HepG2 (cell line): Measurements from ENCODE around the gene CD83. TPM values are rescaled to one million over a fixed set of nuclear protein-coding genes. Genes with fewer than 3 reads are reported as not detected.

ENCODE experiments used
- ATAC-seq: fragments of 200-7000 bp; cut with Tn5 transposase; 3 replicates; pipeline ENCODE4 v1.9.1; 2020; ENCODE audit warnings: mild to moderate bottlenecking, moderate library complexity
- BruUV-seq: library from RNA; stranded (reverse); fragments of 400-500 nt; replicated peaks from 2 replicates; lab custom pipeline; 2021; lab: Mats Ljungman, UMichigan
- CTCF ChIA-PET: fragments of 300-600 bp; formaldehyde crosslinking; extraction: SDS; loops from one replicate; lab custom pipeline; 2021; ENCODE audit warnings: low total read pairs, inconsistent platforms, low intra/inter-chr PET ratio; lab: Yijun Ruan, JAX
- POLR2A ChIA-PET: fragments of 350-600 bp; sonication (Branson Sonifier 250); formaldehyde crosslinking; loops from one replicate; lab custom pipeline; 2020; ENCODE audit warnings: antibody characterized with exemption, inconsistent platforms; lab: Yijun Ruan, JAX
- DNase-seq: peaks from one replicate; pipeline ENCODE4 v3.0.0-alpha.2; 2015; ENCODE audit warnings: low spot score
- FAIRE-seq: peaks from 3 replicates; lab custom pipeline; 2011; peaks lifted over from hg19 to GRCh38; lab: Jason Lieb, UNC
- H2AFZ ChIP-seq: one replicate; pipeline ENCODE4 v1.6.1; 2011; ENCODE audit warnings: low read length, inconsistent platforms
- H3K27ac ChIP-seq: fragments of 300-600 bp; 3 replicates; pipeline ENCODE4 v1.8.0; 2011; ENCODE audit warnings: mixed run types, mild to moderate bottlenecking, mixed read lengths, low read length, inconsistent platforms; ENCODE audit not compliant: insufficient read depth; ENCODE audit errors: extremely low read length
- H3K27me3 ChIP-seq, 2 experiments: fragments of 200-600 bp in 1 of 2; 2 replicates in 1 of 2; 3 replicates in 1 of 2; pipeline versions ENCODE4 v1.6.0 to v1.8.0; 2011; ENCODE audit warnings: low read length in 2 of 2, mild to moderate bottlenecking in 2 of 2, moderate library complexity in 2 of 2, inconsistent platforms in 1 of 2; ENCODE audit not compliant: insufficient read depth in 2 of 2, control insufficient read depth in 1 of 2
- H3K36me3 ChIP-seq, 2 experiments: fragments of 200-600 bp in 1 of 2; replicated peaks in 1 of 2; 2 replicates in 1 of 2; 3 replicates in 1 of 2; pipeline versions ENCODE4 v1.5.1 to v1.8.0; 2011; ENCODE audit warnings: low read length in 2 of 2, inconsistent platforms in 1 of 2; ENCODE audit not compliant: insufficient read depth in 2 of 2, control insufficient read depth in 1 of 2
- H3K4me1 ChIP-seq: 2 replicates; pipeline ENCODE4 v1.5.1; 2012; ENCODE audit warnings: low read length, inconsistent platforms; ENCODE audit not compliant: insufficient read depth
- H3K4me2 ChIP-seq: 2 replicates; pipeline ENCODE4 v1.6.0; 2011; ENCODE audit warnings: low read depth, low read length, inconsistent platforms
- H3K4me3 ChIP-seq, 3 experiments: fragments of 200-600 bp in 1 of 3; sonication (generic), shearing (Covaris generic) in 1 of 3; replicated peaks in 1 of 3; 2 replicates each; pipeline ENCODE4 v1.5.1; 2011 to 2016; ENCODE audit warnings: low read length in 3 of 3, inconsistent platforms in 2 of 3, low read depth in 2 of 3, mild to moderate bottlenecking in 2 of 3, control low read depth in 1 of 3, mixed read lengths in 1 of 3; ENCODE audit not compliant: insufficient read depth in 1 of 3
- H3K79me2 ChIP-seq: one replicate; pipeline ENCODE4 v1.6.1; 2011; ENCODE audit warnings: low read length, inconsistent platforms; ENCODE audit not compliant: insufficient read depth
- H3K9ac ChIP-seq: 2 replicates; pipeline ENCODE4 v1.6.0; 2011; ENCODE audit warnings: mild to moderate bottlenecking, low read depth, low read length, inconsistent platforms; ENCODE audit not compliant: insufficient read depth
- H3K9me3 ChIP-seq: 2 replicates; pipeline ENCODE4 v1.5.1; 2012; ENCODE audit warnings: mild to moderate bottlenecking, low read length
- H4K20me1 ChIP-seq: 2 replicates; pipeline ENCODE4 v1.6.0; 2011; ENCODE audit warnings: inconsistent platforms, mild to moderate bottlenecking, low read length, moderate library complexity; ENCODE audit not compliant: insufficient read depth
- AGO1 ChIP-seq: fragments of 200-400 bp; formaldehyde crosslinking; IDR thresholded peaks from 2 replicates; pipeline ENCODE4 v1.6.1; 2017; ENCODE audit warnings: mild to moderate bottlenecking, low read depth, low read length, moderate library complexity; ENCODE audit not compliant: poor library complexity, severe bottlenecking
- ARID2 ChIP-seq: sonication (generic); formaldehyde crosslinking; IDR thresholded peaks from 2 replicates; pipeline ENCODE4 v1.8.1; 2022; ENCODE audit warnings: mild to moderate bottlenecking, missing genetic modification reagents, borderline replicate concordance
- EEA1 ChIP-seq: sonication (generic); formaldehyde crosslinking; IDR thresholded peaks from 2 replicates; pipeline ENCODE4 v1.5.1; 2020; ENCODE audit warnings: mild to moderate bottlenecking, missing genetic modification reagents, borderline replicate concordance
- NCOA5 ChIP-seq: sonication (generic); formaldehyde crosslinking; IDR thresholded peaks from 2 replicates; pipeline ENCODE4 v1.4.0; 2020; ENCODE audit warnings: missing genetic modification reagents
- PAX8 ChIP-seq: sonication (generic); formaldehyde crosslinking; IDR thresholded peaks from 2 replicates; pipeline ENCODE4 v1.8.0; 2022; ENCODE audit warnings: mild to moderate bottlenecking, missing genetic modification reagents, borderline replicate concordance
- SPEN ChIP-seq: sonication (generic); formaldehyde crosslinking; IDR thresholded peaks from 2 replicates; pipeline ENCODE4 v1.5.1; 2020; ENCODE audit warnings: low read depth, mild to moderate bottlenecking, missing genetic modification reagents
- ZBTB4 ChIP-seq: sonication (generic); formaldehyde crosslinking; IDR thresholded peaks from 2 replicates; pipeline ENCODE4 v1.4.0; 2020; ENCODE audit warnings: missing genetic modification reagents, mild to moderate bottlenecking, borderline replicate concordance
- ZBTB8A ChIP-seq: sonication (generic); formaldehyde crosslinking; IDR thresholded peaks from 2 replicates; pipeline ENCODE4 v1.4.0; 2020; ENCODE audit warnings: mild to moderate bottlenecking, low read depth, missing genetic modification reagents, borderline replicate concordance
- ZNF232 ChIP-seq: sonication (generic); formaldehyde crosslinking; IDR thresholded peaks from 2 replicates; pipeline ENCODE4 v1.4.0; 2020; ENCODE audit warnings: missing genetic modification reagents, borderline replicate concordance
- ZNF274 ChIP-seq: sonication (generic); formaldehyde crosslinking; IDR thresholded peaks from 2 replicates; pipeline ENCODE4 v1.5.1; 2020; ENCODE audit warnings: mild to moderate bottlenecking, missing genetic modification reagents
- ZNF362 ChIP-seq: sonication (generic); formaldehyde crosslinking; IDR thresholded peaks from 2 replicates; pipeline ENCODE4 v1.4.0; 2020; ENCODE audit warnings: missing genetic modification reagents, mild to moderate bottlenecking, borderline replicate concordance
- ZNF564 ChIP-seq: sonication (generic); formaldehyde crosslinking; IDR thresholded peaks from 2 replicates; pipeline ENCODE4 v1.8.1; 2023; ENCODE audit warnings: mild to moderate bottlenecking, missing genetic modification reagents
- WGBS: methylation state at CpG from one replicate; pipeline ENCODE4 v1.1.6; 2017; ENCODE audit warnings: low lambda C conversion rate; 5-methylcytosine and 5-hydroxymethylcytosine counted together
- in situ Hi-C: cut with HindIII; loops from 2 replicates; pipeline ENCODE4 v1.10.0; 2017; ENCODE audit warnings: low pct_unique_long_range_greater_than_20kb; ENCODE audit not compliant: extremely low pct_ligation_motif_present
- intact Hi-C: fragments of 100-400 bp; cut with micrococcal nuclease; formaldehyde crosslinking; loops from one replicate; pipeline ENCODE4 v1.10.0; 2022; ENCODE audit not compliant: unreplicated experiment
- polyA plus RNA-seq, 8 experiments: library from polyadenylated mRNA; depleted of rRNA in 3 of 8; stranded (reverse) in 7 of 8; unstranded in 1 of 8; fragments of >200 nt; fragmentation: Illumina TruSeq in 4 of 8; extraction: Trizol in 4 of 8; gene quantifications; 2 replicates each; pipeline versions ENCODE4 v1.2.1 to v1.2.3, GENCODE V29; 2011 to 2016; ENCODE audit warnings: low read depth in 4 of 8, missing spikeins in 1 of 8, mixed read lengths in 1 of 8; ENCODE audit not compliant: insufficient read depth in 1 of 8
- total RNA-seq, 5 experiments: library from RNA; depleted of rRNA; stranded (reverse); fragments of >200 nt; fragmentation: Illumina TruSeq; extraction: Trizol; gene quantifications; 2 replicates each; pipeline ENCODE4 v1.2.3, GENCODE V29; 2016; ENCODE audit warnings: low read depth in 1 of 5

Gene CD83
- total and polyA plus RNA-seq, 2 of the 13 experiments (the other 11 are each of a cell fraction or from before 2014, with no cell fraction given) = 0.46 to 2.3 TPM

DNA sequence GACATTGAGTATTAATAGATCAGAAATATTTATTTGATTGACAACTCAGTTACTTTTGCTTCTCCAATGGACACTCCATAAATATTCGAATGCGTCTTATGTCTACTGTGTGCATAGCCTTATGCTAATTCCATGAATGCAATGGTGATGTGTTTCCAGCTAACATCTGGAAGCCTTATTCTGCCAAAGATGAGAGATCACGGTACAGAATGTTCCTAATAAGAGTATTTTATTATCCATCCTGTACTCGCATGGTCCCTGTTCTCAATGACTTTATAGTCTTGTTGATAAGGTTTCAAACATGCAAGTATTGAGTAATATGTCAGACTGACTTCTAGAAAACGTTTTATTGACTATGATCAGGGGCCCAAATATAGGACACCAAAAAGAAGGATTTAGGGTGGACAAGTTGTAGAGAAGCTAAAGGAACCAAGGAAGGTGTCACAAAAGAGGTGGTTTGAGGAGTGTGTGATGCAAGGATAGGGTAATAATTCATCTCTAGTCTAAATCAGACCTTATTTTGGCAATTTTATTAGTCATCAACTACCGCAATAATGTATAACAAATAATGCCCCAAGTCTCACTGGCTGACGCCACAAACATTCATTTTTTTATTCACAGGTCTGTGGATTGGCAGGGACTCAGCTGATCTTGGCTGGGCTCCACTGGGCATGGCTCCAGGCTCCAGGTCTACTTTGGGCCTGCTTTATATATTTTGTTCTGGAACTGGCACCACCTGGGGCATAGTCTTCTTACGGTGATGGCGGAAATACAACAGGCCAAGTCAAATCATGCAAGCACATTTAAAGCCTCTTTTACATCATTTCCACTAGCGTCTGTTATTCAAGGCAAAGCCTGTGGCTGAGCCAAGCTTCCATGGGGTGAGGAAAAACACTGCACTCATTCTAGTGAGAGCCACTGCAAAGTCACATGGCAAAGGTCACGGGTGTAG, 24.5 kb upstream of the CD83 start:
- CTCF ChIA-PET = no interaction called here
- no peaks in the 10 kb centered on the region for H3K9me3 ChIP-seq
- TF ChIP-seq NCOA5 (no peak), ZBTB4 (CRISPR knock-in tag) (no peak), EEA1 (CRISPR knock-in tag) (no peak), SPEN (CRISPR knock-in tag) (no peak), ZBTB8A (CRISPR knock-in tag) (no peak), ZNF274 (CRISPR knock-in tag) (no peak), PAX8 (CRISPR knock-in tag) (no peak), ZNF362 (CRISPR knock-in tag) (no peak), ARID2 (CRISPR knock-in tag) (no peak), AGO1 (no peak), ZNF564 (CRISPR knock-in tag) (no peak), ZNF232 (CRISPR knock-in tag) (no peak)
- TF ChIP-seq, all 625 proteins: peak for 0
- 46% methylated on average over 11 of the region's 11 CpGs for WGBS
- Histone ChIP-seq H4K20me1 (no peaks in the 10 kb centered on the region), H3K4me3 (no peak overlapping the region), H3K79me2 (no peaks in the 10 kb centered on the region), H3K27ac (no peak overlapping the region), H3K9ac (no peak overlapping the region), H3K36me3 (no peaks in the 10 kb centered on the region), H3K4me2 (no peak overlapping the region), H3K4me1 (no peaks in the 10 kb centered on the region), H2AFZ (no peak overlapping the region), H3K27me3 (peaks cover 0 to 4% of the 10 kb centered on the region in 2 experiments; a peak in 2 of 5 replicates)
- intact Hi-C loops (no loop called here), in situ Hi-C loops (no loop called here)
- no TSS peak for BruUV-seq
- FAIRE-seq (no peak), ATAC-seq (no peak), DNase-seq (no peak)
- POLR2A ChIA-PET = no interaction called here
